Activated CD4-positive, alpha-beta memory T cell treated with anti-CD3 and anti-CD28 coated beads, Interleukin-2, amount 10 ng/mL, durations not matched to agents 7 days and 5 days (primary cell): ENCODE measurements around the gene RNGTT. TPM values are rescaled to one million over a fixed set of nuclear protein-coding genes. Genes with fewer than 3 reads are reported as not detected.
"Not testable (repeated sequence)": the region's sequence is repeated elsewhere in the genome, so short reads cannot be mapped to it uniquely, and the experiment has no call there.

Source experiments
- CTCF ChIA-PET: fragments of 350-600 bp; sonication (Branson Sonifier 250); formaldehyde crosslinking; loops from one replicate; lab custom pipeline; 2021; ENCODE audit warnings: antibody characterized with exemption, inconsistent platforms; lab: Charles Lee
- POLR2A ChIA-PET: fragments of 350-600 bp; sonication (Branson Sonifier 250); formaldehyde crosslinking; loops from one replicate; lab custom pipeline; 2021; ENCODE audit warnings: antibody characterized with exemption; lab: Charles Lee
- DNase-seq: peaks from one replicate; pipeline ENCODE4 v3.0.0-alpha.2; 2020
- H3K27ac Mint-ChIP-seq: one replicate; pipeline ENCODE4 v1.8.0; 2021; ENCODE audit warnings: mild to moderate bottlenecking, mixed read lengths
- H3K27me3 Mint-ChIP-seq: one replicate; pipeline ENCODE4 v1.8.0; 2021; ENCODE audit warnings: mixed read lengths
- H3K36me3 Mint-ChIP-seq: one replicate; pipeline ENCODE4 v1.8.0; 2021; ENCODE audit warnings: low read depth, mixed read lengths
- H3K4me1 Mint-ChIP-seq: one replicate; pipeline ENCODE4 v1.8.0; 2021; ENCODE audit warnings: mixed read lengths
- H3K4me3 Mint-ChIP-seq: one replicate; pipeline ENCODE4 v1.8.0; 2021; ENCODE audit warnings: mild to moderate bottlenecking, mixed read lengths
- H3K9me3 Mint-ChIP-seq: one replicate; pipeline ENCODE4 v1.8.0; 2021; ENCODE audit warnings: mixed read lengths
- total RNA-seq, 2 experiments: library from RNA; stranded (reverse); gene quantifications; one replicate each; pipeline ENCODE4 v1.2.3, GENCODE V29; 2021

RNGTT gene
- total RNA-seq, 2 experiments from 2014 or later: 18.6 TPM

DNA sequence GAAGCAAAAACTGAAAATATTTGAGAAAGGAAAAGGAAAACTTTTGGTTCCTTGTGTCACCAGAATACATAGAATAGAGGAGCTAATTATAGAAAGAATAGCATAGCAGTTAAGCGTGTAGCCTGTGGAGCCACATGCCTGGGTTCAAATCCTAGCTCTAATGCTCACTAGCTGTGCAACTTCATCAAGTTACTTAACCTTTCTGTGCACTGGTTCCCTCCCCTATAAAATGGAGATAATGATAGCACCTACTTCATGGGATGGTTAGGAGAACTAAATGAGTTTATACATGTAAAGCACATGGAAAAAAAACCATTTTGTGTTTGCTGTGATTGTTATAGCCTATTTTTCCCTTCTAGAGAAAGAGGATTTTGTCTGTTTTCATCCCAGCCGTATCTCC is 24.5 kb upstream of the RNGTT start:
- CTCF ChIA-PET: interaction anchor here (1.3 kb wide), 2 partner anchors 13 to 388 kb away, joined by 3 to 4 read pairs; no protein-coding TSS in a partner anchor
- Mint-ChIP-seq H3K4me3 (no peak overlapping the region), H3K27ac (no peak overlapping the region), H3K36me3 (no peaks in the 10 kb centered on the region), H3K27me3 (no peaks in the 10 kb centered on the region), H3K4me1 (no peaks in the 10 kb centered on the region), H3K9me3 (no peaks in the 10 kb centered on the region)
- POLR2A ChIA-PET: interaction anchor here (1.2 kb wide), 1 partner anchor 93 kb away, joined by 3 read pairs; the partner anchor contains the start of gene PNRC1
- no peak for DNase-seq

GRCh38 chr6:88985901-88986300 is 22.5 kb upstream of the RNGTT start:
- Mint-ChIP-seq H3K4me3 (no peak overlapping the region), H3K27ac (no peak overlapping the region), H3K4me1 (no peaks in the 10 kb centered on the region), H3K36me3 (no peaks in the 10 kb centered on the region), H3K27me3 (peaks cover 4% of the 10 kb centered on the region), H3K9me3 (no peaks in the 10 kb centered on the region)
- POLR2A ChIA-PET: no interaction called here
- CTCF ChIA-PET: no interaction called here
- no peak for DNase-seq

DNA sequence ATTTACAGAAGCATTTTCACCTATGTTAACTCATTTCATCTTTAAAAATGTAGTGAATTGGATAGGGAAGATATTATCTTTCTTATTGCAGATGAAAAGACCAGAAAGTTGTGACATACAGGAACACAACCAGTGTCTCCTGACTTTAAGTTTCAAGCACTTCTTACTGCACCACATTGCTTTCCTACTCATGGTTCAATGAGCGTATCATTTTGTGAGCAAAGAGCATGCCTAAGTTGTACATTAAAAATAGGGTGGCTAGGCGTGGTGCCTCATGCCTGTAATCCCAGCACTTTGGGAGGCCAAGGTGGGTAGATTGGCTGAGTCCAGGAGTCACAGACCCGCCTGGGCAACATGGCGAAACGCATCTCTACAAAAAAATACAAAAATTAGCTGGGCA is 21.2 kb upstream of the RNGTT start:
- ChIA-PET POLR2A (interaction anchor here (1.5 kb wide), 1 partner anchor 161 kb away, joined by 3 read pairs; the partner anchor contains the start of gene PM20D2), CTCF (interaction anchor here (1.0 to 3.3 kb wide), 7 partner anchors 10 to 625 kb away, joined by 3 to 21 read pairs (median 4); no protein-coding TSS in a partner anchor)
- no peak overlapping the region for H3K4me3 Mint-ChIP-seq
- no peak for DNase-seq
- no peak overlapping the region for H3K27ac Mint-ChIP-seq
- H3K9me3 Mint-ChIP-seq: no peaks in the 10 kb centered on the region
- no peaks in the 10 kb centered on the region for H3K4me1 Mint-ChIP-seq
- no peaks in the 10 kb centered on the region for H3K36me3 Mint-ChIP-seq
- peaks cover 4% of the 10 kb centered on the region for H3K27me3 Mint-ChIP-seq

- ChIA-PET POLR2A (interaction anchor here (1.5 to 2.4 kb wide), 3 partner anchors 95 to 161 kb away, joined by 3 to 21 read pairs (median 15); partner anchors contain the start of genes PM20D2 and PNRC1), CTCF (interaction anchor here (1.0 to 3.3 kb wide), 14 partner anchors 10 to 625 kb away, joined by 3 to 21 read pairs (median 6); partner anchors contain the start of genes ANKRD6 and PNRC1)
- no peaks in the 10 kb centered on the region for H3K4me1 Mint-ChIP-seq
- no peaks in the 10 kb centered on the region for H3K36me3 Mint-ChIP-seq
- H3K27me3 Mint-ChIP-seq: peaks cover 4% of the 10 kb centered on the region
- no peak for DNase-seq
- H3K27ac Mint-ChIP-seq: no peak overlapping the region
- H3K4me3 Mint-ChIP-seq: no peak overlapping the region
- H3K9me3 Mint-ChIP-seq: no peaks in the 10 kb centered on the region
Observed at GRCh38 chr6:88984152-88984551, 20.7 kb upstream of the RNGTT start.

DNA sequence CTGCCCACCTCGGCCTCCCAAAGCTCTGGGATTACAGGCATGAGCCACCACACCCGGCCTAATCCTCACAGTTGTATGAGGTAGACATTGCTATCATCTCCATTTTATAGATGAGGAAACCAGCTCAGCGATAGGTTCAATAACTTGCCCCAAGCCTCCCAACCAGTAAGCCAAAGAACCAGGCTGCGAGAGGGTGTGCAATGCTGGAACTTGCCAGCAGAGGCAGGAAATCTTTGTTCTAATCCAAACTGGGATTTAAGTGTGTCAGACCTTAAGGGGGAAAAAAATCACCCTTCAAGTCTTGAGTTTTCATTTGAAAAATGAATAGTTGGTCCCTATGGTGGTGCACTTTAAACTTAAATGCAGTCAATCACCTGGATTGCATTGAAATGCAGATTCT is 20.1 kb upstream of the RNGTT start:
- no peak for DNase-seq
- POLR2A ChIA-PET: interaction anchor here (1.2 to 2.4 kb wide), 5 partner anchors 96 to 313 kb away, joined by 3 to 21 read pairs (median 5); partner anchors contain the start of genes PM20D2 and PNRC1
- Mint-ChIP-seq H3K9me3 (no peaks in the 10 kb centered on the region), H3K27ac (no peak overlapping the region), H3K4me3 (no peak overlapping the region), H3K27me3 (peaks cover 4% of the 10 kb centered on the region), H3K4me1 (no peaks in the 10 kb centered on the region), H3K36me3 (no peaks in the 10 kb centered on the region)
- CTCF ChIA-PET: interaction anchor here (1.0 to 3.3 kb wide), 24 partner anchors 9 to 626 kb away, joined by 3 to 21 read pairs (median 5); partner anchors contain the start of genes ANKRD6, PNRC1 and RNGTT

DNA sequence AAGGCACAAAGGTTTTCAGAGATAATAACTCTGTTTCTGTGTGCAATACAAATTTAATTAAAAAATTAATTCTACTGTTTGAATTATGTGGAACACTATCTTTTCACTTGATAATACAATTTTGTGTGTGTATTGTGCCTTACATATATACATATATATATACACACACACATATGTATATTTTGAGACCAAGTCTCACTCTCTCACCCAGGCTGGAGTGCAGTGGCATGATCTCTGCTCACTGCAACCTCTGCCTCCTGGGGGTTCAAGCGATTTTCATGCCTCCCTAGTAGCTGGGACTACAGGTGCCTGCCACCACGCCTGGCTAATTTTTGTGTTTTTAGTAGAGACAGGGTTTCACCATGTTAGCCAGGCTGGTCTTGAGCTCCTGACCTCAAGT is 19.7 kb upstream of the RNGTT start:
- H3K9me3 Mint-ChIP-seq, H3K27ac Mint-ChIP-seq, H3K27me3 Mint-ChIP-seq, DNase-seq, H3K4me1 Mint-ChIP-seq, H3K4me3 Mint-ChIP-seq, H3K36me3 Mint-ChIP-seq: not testable (repeated sequence)
- CTCF ChIA-PET: interaction anchor here (0.6 to 3.3 kb wide), 31 partner anchors 8 to 626 kb away, joined by 3 to 21 read pairs (median 5); partner anchors contain the start of genes ANKRD6, PNRC1, RNGTT and SRSF12
- POLR2A ChIA-PET: interaction anchor here (0.8 to 2.4 kb wide), 7 partner anchors 20 to 389 kb away, joined by 3 to 21 read pairs (median 3); partner anchors contain the start of genes PM20D2, PNRC1 and RNGTT

GRCh38 chr6:88982720-88983119 is 19.3 kb upstream of the RNGTT start:
- Mint-ChIP-seq H3K36me3 (no peaks in the 10 kb centered on the region), H3K9me3 (no peaks in the 10 kb centered on the region), H3K27ac (no peak overlapping the region), H3K27me3 (peaks cover 4% of the 10 kb centered on the region), H3K4me1 (no peaks in the 10 kb centered on the region), H3K4me3 (no peak overlapping the region)
- ChIA-PET POLR2A (interaction anchor here (0.8 to 2.4 kb wide), 6 partner anchors 19 to 390 kb away, joined by 3 to 21 read pairs (median 4); partner anchors contain the start of genes PNRC1 and RNGTT), CTCF (interaction anchor here (0.6 to 3.3 kb wide), 33 partner anchors 9 to 606 kb away, joined by 3 to 21 read pairs (median 5); partner anchors contain the start of genes ANKRD6, PNRC1, RNGTT and SRSF12)
- DNase-seq: peak; percentile 20

DNA sequence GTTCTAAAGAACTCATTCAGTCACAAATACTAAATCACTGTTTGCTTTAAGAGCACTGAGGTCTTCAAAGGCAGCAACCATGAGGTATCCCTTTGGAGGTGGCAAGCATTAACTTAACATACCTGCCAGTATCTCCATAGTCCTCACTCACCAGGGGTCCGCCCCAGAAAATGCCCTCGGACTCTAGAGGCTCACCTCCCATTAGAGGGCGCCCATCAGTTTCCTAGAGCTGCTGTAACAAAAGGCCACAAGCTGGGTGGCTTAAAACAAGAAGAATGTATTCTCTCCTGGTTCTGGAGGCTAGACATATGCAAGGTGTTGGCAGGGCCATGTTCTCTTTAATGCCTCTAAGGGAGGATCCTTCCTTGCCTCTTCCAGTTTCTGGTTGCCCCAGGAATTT is 12.0 kb upstream of the RNGTT start:
- CTCF ChIA-PET: no interaction called here
- no peaks in the 10 kb centered on the region for H3K27me3 Mint-ChIP-seq
- DNase-seq: no peak
- no peaks in the 10 kb centered on the region for H3K4me1 Mint-ChIP-seq
- H3K36me3 Mint-ChIP-seq: no peaks in the 10 kb centered on the region
- POLR2A ChIA-PET: no interaction called here
- no peaks in the 10 kb centered on the region for H3K9me3 Mint-ChIP-seq
- H3K27ac Mint-ChIP-seq: no peak overlapping the region
- H3K4me3 Mint-ChIP-seq: no peak overlapping the region

DNA sequence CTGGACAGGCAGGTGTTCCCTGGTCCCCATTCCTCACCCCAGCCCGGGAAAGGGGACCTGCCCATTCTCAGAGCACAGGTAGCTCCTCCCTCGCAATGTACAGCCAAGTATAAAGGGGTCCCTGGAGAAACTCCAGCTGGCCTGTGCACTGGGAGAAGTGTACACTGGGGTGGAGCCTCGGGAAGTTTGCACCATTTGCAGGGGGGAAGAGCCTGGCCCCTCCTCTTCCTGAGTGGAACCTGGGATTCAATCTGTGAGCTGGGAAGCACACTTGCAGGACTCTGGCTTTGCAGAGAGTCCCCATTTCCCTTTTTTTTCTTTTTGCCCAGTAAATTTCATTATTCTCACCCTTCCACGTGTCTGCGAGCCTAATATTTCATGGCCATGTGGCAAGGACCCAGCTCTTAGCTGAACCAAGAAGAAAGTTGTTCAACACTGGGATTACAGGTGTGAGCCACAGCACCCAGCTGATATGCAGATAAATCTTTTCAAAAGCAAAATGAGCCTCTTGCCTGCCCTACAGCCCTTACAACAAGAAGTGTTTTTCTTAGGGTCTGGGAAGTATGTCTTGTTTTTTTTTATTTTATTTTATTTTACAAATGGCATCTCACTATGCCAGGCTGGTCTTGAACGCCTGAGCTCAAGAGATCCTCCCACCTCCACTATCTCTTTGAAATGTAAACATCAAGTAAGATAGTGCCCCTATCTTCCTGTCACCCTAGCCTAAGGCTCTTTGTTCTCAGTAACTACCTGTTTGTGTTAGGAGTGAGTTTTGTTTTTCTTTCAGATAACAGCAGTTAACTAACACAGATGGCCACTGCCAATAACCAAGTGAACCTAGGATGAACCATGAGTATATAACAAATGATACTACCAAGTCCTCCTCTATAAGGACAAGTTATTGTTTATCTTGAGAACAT is 9.3 kb upstream of the RNGTT start:
- CTCF ChIA-PET: no interaction called here

DNA sequence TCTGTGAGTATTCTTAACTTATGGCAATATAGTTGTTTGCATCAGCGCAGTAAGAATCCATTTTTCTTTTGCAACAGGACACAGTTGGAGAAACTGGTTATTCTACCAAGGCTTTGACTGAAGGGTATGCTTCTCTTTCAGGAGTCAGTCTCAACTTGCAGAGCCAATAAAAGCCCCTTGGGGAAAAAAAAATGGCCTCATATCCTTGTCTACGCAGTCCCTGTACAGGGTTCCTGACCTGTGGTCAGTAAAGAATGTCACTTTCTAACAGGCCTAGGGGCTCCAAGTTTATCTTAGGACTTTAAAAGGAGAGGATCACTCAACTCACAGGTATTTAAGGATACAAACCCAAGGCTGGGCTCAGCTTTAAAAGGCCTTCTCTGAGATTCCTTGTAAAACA is 6.9 kb upstream of the RNGTT start:
- H3K27ac Mint-ChIP-seq: no peak overlapping the region
- H3K4me3 Mint-ChIP-seq: no peak overlapping the region
- CTCF ChIA-PET: no interaction called here
- H3K4me1 Mint-ChIP-seq: no peaks in the 10 kb centered on the region
- H3K9me3 Mint-ChIP-seq: peaks cover 7% of the 10 kb centered on the region
- POLR2A ChIA-PET: no interaction called here
- no peaks in the 10 kb centered on the region for H3K27me3 Mint-ChIP-seq
- no peaks in the 10 kb centered on the region for H3K36me3 Mint-ChIP-seq
- no peak for DNase-seq

More for the DNA sequence above, 9.3 kb upstream of the RNGTT start:
- H3K9me3 Mint-ChIP-seq: peaks cover 4% of the 10 kb centered on the region
- POLR2A ChIA-PET: no interaction called here
- no peaks in the 10 kb centered on the region for H3K4me1 Mint-ChIP-seq
- no peak for DNase-seq
- H3K27ac Mint-ChIP-seq: no peak overlapping the region
- H3K36me3 Mint-ChIP-seq: no peaks in the 10 kb centered on the region
- no peaks in the 10 kb centered on the region for H3K27me3 Mint-ChIP-seq
- no peak overlapping the region for H3K4me3 Mint-ChIP-seq

GRCh38 chr6:88969255-88969654 is 5.8 kb upstream of the RNGTT start:
- CTCF ChIA-PET, POLR2A ChIA-PET, H3K9me3 Mint-ChIP-seq, H3K36me3 Mint-ChIP-seq, H3K27me3 Mint-ChIP-seq, DNase-seq, H3K4me3 Mint-ChIP-seq, H3K4me1 Mint-ChIP-seq, H3K27ac Mint-ChIP-seq: not testable (repeated sequence)

DNA sequence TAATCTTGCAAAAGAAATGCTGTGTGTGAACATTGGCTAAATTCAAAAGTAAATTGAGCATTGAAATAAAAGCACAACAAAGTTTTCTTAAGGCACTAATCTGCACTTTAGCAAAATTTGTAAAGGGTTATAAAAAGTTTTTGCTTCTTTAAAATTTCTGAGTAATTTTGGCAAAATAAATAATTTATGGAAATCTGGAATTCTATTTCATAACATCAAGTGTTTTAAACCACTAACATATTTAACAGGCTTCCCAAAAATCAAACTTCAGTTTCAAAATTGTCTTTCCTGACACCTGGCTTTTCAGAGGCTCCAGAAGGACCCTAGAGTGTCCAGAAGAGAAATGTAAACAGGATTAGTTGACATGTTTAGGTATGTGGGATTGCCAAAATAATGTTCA is 4.5 kb upstream of the RNGTT start:
- ChIA-PET CTCF (no interaction called here), POLR2A (no interaction called here)
- DNase-seq: no peak
- no peak overlapping the region for H3K27ac Mint-ChIP-seq
- H3K36me3 Mint-ChIP-seq: peaks cover 6% of the 10 kb centered on the region
- H3K4me1 Mint-ChIP-seq: peaks cover 17% of the 10 kb centered on the region
- H3K27me3 Mint-ChIP-seq: no peaks in the 10 kb centered on the region
- H3K4me3 Mint-ChIP-seq: no peak overlapping the region
- peaks cover 7% of the 10 kb centered on the region for H3K9me3 Mint-ChIP-seq

- no peak for DNase-seq
- peak overlapping the region; percentile 19 for H3K4me3 Mint-ChIP-seq
- ChIA-PET CTCF (interaction anchor here (0.8 kb wide), 1 partner anchor 17 kb away, joined by 3 read pairs; no protein-coding TSS in a partner anchor), POLR2A (no interaction called here)
- H3K27me3 Mint-ChIP-seq: no peaks in the 10 kb centered on the region
- no peak overlapping the region for H3K27ac Mint-ChIP-seq
- H3K36me3 Mint-ChIP-seq: peaks cover 6% of the 10 kb centered on the region
- H3K4me1 Mint-ChIP-seq: peaks cover 26% of the 10 kb centered on the region
- H3K9me3 Mint-ChIP-seq: peaks cover 7% of the 10 kb centered on the region
Observed at GRCh38 chr6:88965691-88966090, 2.3 kb upstream of the RNGTT start.
